ENCODE results near the gene CCDC6. TPM values are rescaled to one million over a fixed set of nuclear protein-coding genes. Genes with fewer than 3 reads are reported as not detected.

CCDC6 gene
- total RNA-seq, 4 donors from 2014 or later = 78.5 to 101 (median 92.1) TPM

DNA sequence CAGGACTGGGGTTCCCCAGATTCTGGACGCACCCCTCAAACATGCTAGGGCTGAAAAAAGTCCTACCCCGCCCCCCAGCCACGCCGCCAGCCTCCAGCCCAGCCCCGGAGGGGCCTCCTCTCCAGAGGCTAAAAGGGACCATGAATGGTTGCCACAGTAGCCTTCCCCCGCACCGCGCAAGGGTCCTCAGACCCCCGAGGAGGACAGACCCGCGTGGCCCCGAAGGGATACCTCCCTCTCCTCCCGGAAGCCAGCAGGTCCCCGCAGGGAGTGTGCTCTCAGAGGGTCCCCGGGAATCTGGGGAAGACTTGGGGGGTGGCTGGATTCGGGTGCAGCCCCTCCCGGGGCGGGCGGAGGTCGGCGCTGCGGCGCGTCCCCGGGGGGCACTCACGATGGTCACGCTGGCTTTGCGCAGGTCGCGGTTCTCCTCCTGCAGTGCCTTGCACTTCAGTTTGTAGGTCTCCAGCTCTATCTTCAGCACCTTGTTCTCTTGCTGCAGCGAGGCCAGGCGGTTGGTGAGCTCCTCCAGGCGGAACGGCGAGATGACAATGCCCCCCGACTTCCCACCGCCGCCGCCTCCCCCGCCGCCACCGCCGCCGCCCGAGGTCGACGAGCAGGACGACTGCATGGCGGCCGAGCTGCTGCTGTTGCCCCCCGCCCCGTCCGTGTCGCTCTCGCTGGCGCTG is 482 bp downstream of the CCDC6 start:
- TF ChIP-seq, protein P1, sequence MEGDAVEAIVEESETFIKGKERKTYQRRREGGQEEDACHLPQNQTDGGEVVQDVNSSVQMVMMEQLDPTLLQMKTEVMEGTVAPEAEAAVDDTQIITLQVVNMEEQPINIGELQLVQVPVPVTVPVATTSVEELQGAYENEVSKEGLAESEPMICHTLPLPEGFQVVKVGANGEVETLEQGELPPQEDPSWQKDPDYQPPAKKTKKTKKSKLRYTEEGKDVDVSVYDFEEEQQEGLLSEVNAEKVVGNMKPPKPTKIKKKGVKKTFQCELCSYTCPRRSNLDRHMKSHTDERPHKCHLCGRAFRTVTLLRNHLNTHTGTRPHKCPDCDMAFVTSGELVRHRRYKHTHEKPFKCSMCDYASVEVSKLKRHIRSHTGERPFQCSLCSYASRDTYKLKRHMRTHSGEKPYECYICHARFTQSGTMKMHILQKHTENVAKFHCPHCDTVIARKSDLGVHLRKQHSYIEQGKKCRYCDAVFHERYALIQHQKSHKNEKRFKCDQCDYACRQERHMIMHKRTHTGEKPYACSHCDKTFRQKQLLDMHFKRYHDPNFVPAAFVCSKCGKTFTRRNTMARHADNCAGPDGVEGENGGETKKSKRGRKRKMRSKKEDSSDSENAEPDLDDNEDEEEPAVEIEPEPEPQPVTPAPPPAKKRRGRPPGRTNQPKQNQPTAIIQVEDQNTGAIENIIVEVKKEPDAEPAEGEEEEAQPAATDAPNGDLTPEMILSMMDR (IDR thresholded peaks at IDR 0.05) = no peak
- TF ChIP-seq POLR2A (IDR thresholded peaks at IDR 0.05) = no peak
- no peak for TF ChIP-seq POLR2AphosphoS5 (IDR thresholded peaks at IDR 0.05)
- TF ChIP-seq EP300 (IDR thresholded peaks at IDR 0.05) = no peak
- H3K4me1 ChIP-seq = peaks cover 65% of the 10 kb centered on the region
- H3K27ac ChIP-seq = peak overlapping the region; percentile 94
- H3K36me3 ChIP-seq = no peaks in the 10 kb centered on the region
- WGBS = under 1% methylated on average over 41 of the region's 56 CpGs
- no peaks in the 10 kb centered on the region for H3K9me3 ChIP-seq
- no peaks in the 10 kb centered on the region for H3K27me3 ChIP-seq
- peak in 1 of 2 donors; percentile 73 for DNase-seq (ENCODE audit: low spot score in 2 of 2)
- peak overlapping the region; percentile 99 for H3K4me3 ChIP-seq

DNA sequence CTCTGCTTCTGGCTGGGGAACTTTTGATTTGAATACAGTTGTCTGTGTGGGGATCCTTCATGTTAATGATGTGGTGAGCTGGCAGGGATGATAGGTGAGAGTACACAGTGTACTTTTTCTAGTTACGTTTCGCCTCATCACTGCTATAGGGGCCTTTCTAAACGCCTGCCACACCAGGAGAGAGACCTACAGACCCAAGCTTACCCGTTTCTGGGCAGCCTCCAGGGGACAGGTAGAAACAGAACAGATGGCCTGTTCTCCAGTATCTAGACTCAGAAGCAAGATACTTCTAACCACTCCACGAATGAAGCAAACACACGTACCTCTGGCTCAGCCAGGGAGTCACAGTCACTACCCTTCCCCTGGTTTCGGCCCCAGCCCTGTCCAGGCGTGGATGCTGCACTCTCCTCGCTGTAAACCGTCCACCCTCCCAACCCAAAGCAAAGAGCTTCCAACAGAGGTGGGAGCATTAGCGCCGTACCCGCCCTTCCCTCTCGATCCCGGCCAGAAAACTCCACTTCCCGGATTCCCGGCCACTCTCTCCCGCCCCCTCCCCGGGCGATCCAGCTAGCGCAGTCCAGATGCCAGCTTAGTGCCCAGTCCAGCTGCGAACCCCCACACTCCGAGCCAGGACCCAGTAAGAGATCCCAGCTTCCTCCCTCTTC is 1.2 kb downstream of the CCDC6 start:
- peak in 1 of 2 donors; percentile 73 for DNase-seq (ENCODE audit: low spot score in 2 of 2)
- Histone ChIP-seq H3K4me1 (peaks cover 72% of the 10 kb centered on the region), H3K4me3 (peak overlapping the region; percentile 99), H3K27me3 (no peaks in the 10 kb centered on the region), H3K36me3 (no peaks in the 10 kb centered on the region), H3K27ac (peak overlapping the region; percentile 94), H3K9me3 (no peaks in the 10 kb centered on the region)
- TF ChIP-seq POLR2AphosphoS5 (IDR thresholded peaks at IDR 0.05) (no peak), POLR2A (IDR thresholded peaks at IDR 0.05) (no peak), EP300 (IDR thresholded peaks at IDR 0.05) (no peak)
- TF ChIP-seq, protein P1 (IDR thresholded peaks at IDR 0.05) = no peak
- under 1% methylated on average over 23 of the region's 23 CpGs for WGBS

DNA sequence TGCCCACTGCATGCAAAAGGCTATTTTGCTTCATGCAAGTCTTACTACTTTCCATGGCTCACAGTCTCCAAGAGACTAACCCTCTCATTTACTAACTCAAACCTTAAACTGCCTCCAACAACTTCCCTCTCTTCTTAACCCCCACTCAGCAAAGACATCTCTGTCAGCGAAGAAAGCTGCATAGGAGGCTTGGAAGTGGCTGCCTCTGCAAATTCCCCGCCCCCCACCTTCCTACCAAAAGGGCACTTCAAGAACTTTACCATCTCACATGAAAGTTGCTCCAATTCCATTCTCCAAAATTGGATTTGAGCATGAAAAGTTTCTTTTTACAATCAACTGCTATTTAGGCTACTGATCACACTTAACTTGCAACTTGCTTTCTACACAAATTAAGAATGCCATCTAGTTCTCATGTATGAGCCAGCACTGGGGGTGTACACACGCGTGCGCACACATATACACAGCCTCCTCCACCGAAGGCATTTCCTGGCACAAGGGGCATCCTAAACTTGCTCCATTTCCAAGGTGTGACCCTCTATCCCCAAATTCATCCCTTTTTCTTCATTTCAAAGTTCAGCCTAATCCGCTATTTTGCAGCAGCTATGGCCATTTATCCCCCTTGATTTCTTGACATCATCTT is 1.8 kb downstream of the CCDC6 start:
- WGBS = 38% methylated on average over 7 of the region's 7 CpGs
- Histone ChIP-seq H3K4me1 (peaks cover 78% of the 10 kb centered on the region), H3K36me3 (no peaks in the 10 kb centered on the region), H3K4me3 (peak overlapping the region; percentile 99), H3K27ac (peak overlapping the region; percentile 94), H3K27me3 (no peaks in the 10 kb centered on the region), H3K9me3 (no peaks in the 10 kb centered on the region)
- no peak for TF ChIP-seq POLR2AphosphoS5 (IDR thresholded peaks at IDR 0.05)
- TF ChIP-seq, protein P1 (IDR thresholded peaks at IDR 0.05) = no peak
- TF ChIP-seq POLR2A (IDR thresholded peaks at IDR 0.05) = no peak
- TF ChIP-seq EP300 (IDR thresholded peaks at IDR 0.05) = no peak
- DNase-seq (ENCODE audit: low spot score in 2 of 2) = no peak

DNA sequence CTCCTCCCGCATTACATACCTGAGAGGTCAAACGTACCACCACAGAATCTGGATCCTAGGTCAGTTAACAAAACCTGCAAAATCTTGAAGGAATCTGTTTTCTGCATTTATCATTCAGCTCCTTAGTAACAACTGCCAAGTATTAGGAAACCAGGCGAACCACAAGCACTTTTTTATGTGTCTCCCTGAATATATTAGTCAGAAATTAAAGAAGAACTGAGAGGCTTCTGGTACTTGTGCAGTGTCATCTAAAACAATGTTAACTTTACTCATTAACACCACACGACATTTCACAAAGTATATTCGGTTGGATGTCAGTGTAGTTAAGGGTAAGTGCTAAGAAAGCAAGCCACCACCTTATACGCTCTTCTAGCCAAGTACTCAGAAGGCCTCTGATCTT is 2.5 kb downstream of the CCDC6 start:
- H3K4me1 ChIP-seq = peaks cover 83% of the 10 kb centered on the region
- H3K36me3 ChIP-seq = no peaks in the 10 kb centered on the region
- H3K27me3 ChIP-seq = no peaks in the 10 kb centered on the region
- H3K9me3 ChIP-seq = no peaks in the 10 kb centered on the region
- no peak for TF ChIP-seq EP300 (IDR thresholded peaks at IDR 0.05)
- no peak for TF ChIP-seq POLR2AphosphoS5 (IDR thresholded peaks at IDR 0.05)
- TF ChIP-seq, protein P1 (IDR thresholded peaks at IDR 0.05) = no peak
- no peak for TF ChIP-seq POLR2A (IDR thresholded peaks at IDR 0.05)
- DNase-seq (ENCODE audit: low spot score in 2 of 2) = no peak
- H3K27ac ChIP-seq = peak overlapping the region; percentile 94
- WGBS = 28% methylated on average over 6 of the region's 6 CpGs
- peak overlapping the region; percentile 99 for H3K4me3 ChIP-seq

DNA sequence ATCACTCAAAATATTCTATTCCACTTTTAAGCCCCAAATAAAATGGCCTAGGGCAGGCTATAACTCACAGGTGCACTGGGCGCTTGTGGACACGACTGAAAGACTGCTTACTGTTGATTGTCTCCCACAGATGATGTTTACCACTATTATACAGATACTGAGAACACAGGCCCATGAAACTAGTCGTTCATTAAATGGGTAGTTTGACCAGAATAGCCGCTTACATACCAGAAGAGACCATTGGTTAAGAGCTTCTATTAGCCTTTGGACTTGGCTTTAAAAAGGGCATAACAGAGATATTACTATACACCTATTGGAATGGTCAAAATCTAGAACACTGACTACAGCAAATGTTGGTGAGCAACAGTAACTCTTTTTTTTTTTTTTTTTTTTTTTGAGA is 4.3 kb downstream of the CCDC6 start:
- WGBS = 61% methylated on average over 4 of the region's 4 CpGs
- H3K27ac ChIP-seq = peak overlapping the region; percentile 64
- H3K27me3 ChIP-seq = no peaks in the 10 kb centered on the region
- TF ChIP-seq, protein P1 (IDR thresholded peaks at IDR 0.05) = no peak
- no peak for TF ChIP-seq POLR2A (IDR thresholded peaks at IDR 0.05)
- TF ChIP-seq EP300 (IDR thresholded peaks at IDR 0.05) = no peak
- no peak for TF ChIP-seq POLR2AphosphoS5 (IDR thresholded peaks at IDR 0.05)
- no peaks in the 10 kb centered on the region for H3K9me3 ChIP-seq
- DNase-seq (ENCODE audit: low spot score in 2 of 2) = no peak
- no peak overlapping the region for H3K4me3 ChIP-seq
- H3K36me3 ChIP-seq = no peaks in the 10 kb centered on the region
- H3K4me1 ChIP-seq = peaks cover 83% of the 10 kb centered on the region

Data from suprapubic skin (tissue), 4 donors.